Activated naive CD8-positive, alpha-beta T cell treated with anti-CD3 and anti-CD28 coated beads, Interleukin-2, amount 50 U/mL, for 24 hours (primary cell): ENCODE results near the gene CEP131.
"Not testable (repeated sequence)": the region's sequence is repeated elsewhere in the genome, so short reads cannot be mapped to it uniquely, and the experiment has no call there.

Source experiments
- ATAC-seq: fragments of 150-1000 bp; cut with Tn5 transposase; one replicate; pipeline ENCODE4 v1.10.0; 2021
- DNase-seq: peaks from one replicate; pipeline ENCODE4 v3.0.0; 2021
- H3K27ac Mint-ChIP-seq: one replicate; pipeline ENCODE4 v1.8.0; 2021; ENCODE audit warnings: mild to moderate bottlenecking, mixed read lengths
- H3K27me3 Mint-ChIP-seq: one replicate; pipeline ENCODE4 v1.8.0; 2021; ENCODE audit warnings: mixed read lengths
- H3K36me3 Mint-ChIP-seq: one replicate; pipeline ENCODE4 v1.8.0; 2021; ENCODE audit warnings: low read depth, mixed read lengths
- H3K4me1 Mint-ChIP-seq: one replicate; pipeline ENCODE4 v1.8.0; 2021; ENCODE audit warnings: mixed read lengths
- H3K4me3 Mint-ChIP-seq: one replicate; pipeline ENCODE4 v1.8.0; 2021; ENCODE audit warnings: mild to moderate bottlenecking, moderate library complexity, mixed read lengths
- H3K9me3 Mint-ChIP-seq: one replicate; pipeline ENCODE4 v1.8.0; 2021; ENCODE audit warnings: mixed read lengths

CEP131 gene

GRCh38 chr17:81228834-81229665, 6.3 kb upstream of the CEP131 start:
- ATAC-seq, result no peak
- no peak overlapping the region for H3K27ac Mint-ChIP-seq

GRCh38 chr17:81228420-81228819, 5.7 kb upstream of the CEP131 start:
- Mint-ChIP-seq H3K27ac (no peak overlapping the region), H3K9me3 (no peaks in the 10 kb centered on the region), H3K27me3 (no peaks in the 10 kb centered on the region), H3K4me3 (no peak overlapping the region), H3K36me3 (peaks cover 11% of the 10 kb centered on the region), H3K4me1 (peaks cover 12% of the 10 kb centered on the region)
- ATAC-seq (no peak), DNase-seq (no peak)

More at GRCh38 chr17:81228834-81229665, 6.3 kb upstream of the CEP131 start:
- peaks cover 11% of the 10 kb centered on the region for H3K36me3 Mint-ChIP-seq
- no peak for DNase-seq
- H3K27me3 Mint-ChIP-seq, result no peaks in the 10 kb centered on the region
- H3K9me3 Mint-ChIP-seq, result no peaks in the 10 kb centered on the region
- no peak overlapping the region for H3K4me3 Mint-ChIP-seq
- H3K4me1 Mint-ChIP-seq, result peaks cover 6% of the 10 kb centered on the region

- Mint-ChIP-seq H3K4me1 (peaks cover 14% of the 10 kb centered on the region), H3K27ac (peak overlapping the region; percentile 12), H3K36me3 (peaks cover 11% of the 10 kb centered on the region)
- H3K27me3 Mint-ChIP-seq, H3K4me3 Mint-ChIP-seq, H3K9me3 Mint-ChIP-seq, ATAC-seq, DNase-seq: not testable (repeated sequence)
These were observed 4.9 kb upstream of the CEP131 start for GRCh38 chr17:81227630-81228029.

GRCh38 chr17:81223762-81224130, 981 bp upstream of the CEP131 start:
- Mint-ChIP-seq H3K36me3 (no peaks in the 10 kb centered on the region), H3K4me3 (peak overlapping the region; percentile 79), H3K27me3 (no peaks in the 10 kb centered on the region), H3K4me1 (peaks cover 19% of the 10 kb centered on the region), H3K9me3 (no peaks in the 10 kb centered on the region), H3K27ac (peak overlapping the region; percentile 84)
- DNase-seq (no peak), ATAC-seq (no peak)

- H3K4me1 Mint-ChIP-seq, result peaks cover 15% of the 10 kb centered on the region
- peak overlapping the region; percentile 58 for H3K4me3 Mint-ChIP-seq
- no peaks in the 10 kb centered on the region for H3K27me3 Mint-ChIP-seq
These were observed 202 bp downstream of the CEP131 start for GRCh38 chr17:81222620-81222905.

GRCh38 chr17:81221842-81222619, 734 bp downstream of the CEP131 start:
- Mint-ChIP-seq H3K27ac (no peak overlapping the region), H3K36me3 (no peaks in the 10 kb centered on the region), H3K4me1 (peaks cover 14% of the 10 kb centered on the region), H3K27me3 (no peaks in the 10 kb centered on the region), H3K4me3 (peak overlapping the region; percentile 58), H3K9me3 (no peaks in the 10 kb centered on the region)
- ATAC-seq, result no peak
- no peak for DNase-seq

More at GRCh38 chr17:81222620-81222905, 202 bp downstream of the CEP131 start:
- no peaks in the 10 kb centered on the region for H3K36me3 Mint-ChIP-seq
- no peak overlapping the region for H3K27ac Mint-ChIP-seq
- no peak for ATAC-seq
- no peaks in the 10 kb centered on the region for H3K9me3 Mint-ChIP-seq
- DNase-seq, result no peak

- no peak overlapping the region for H3K27ac Mint-ChIP-seq
- no peak for ATAC-seq
- peaks cover 14% of the 10 kb centered on the region for H3K4me1 Mint-ChIP-seq
- H3K9me3 Mint-ChIP-seq, result no peaks in the 10 kb centered on the region
- H3K27me3 Mint-ChIP-seq, result no peaks in the 10 kb centered on the region
- H3K4me3 Mint-ChIP-seq, result peak overlapping the region; percentile 58
- no peak for DNase-seq
- H3K36me3 Mint-ChIP-seq, result no peaks in the 10 kb centered on the region
These were observed 1.4 kb downstream of the CEP131 start for GRCh38 chr17:81221371-81221841.

- no peak overlapping the region for H3K27ac Mint-ChIP-seq
- no peak for ATAC-seq
- no peaks in the 10 kb centered on the region for H3K9me3 Mint-ChIP-seq
- H3K36me3 Mint-ChIP-seq, result no peaks in the 10 kb centered on the region
- H3K27me3 Mint-ChIP-seq, result no peaks in the 10 kb centered on the region
- H3K4me3 Mint-ChIP-seq, result no peak overlapping the region
- no peak for DNase-seq
- H3K4me1 Mint-ChIP-seq, result peaks cover 14% of the 10 kb centered on the region
These were observed 3.1 kb downstream of the CEP131 start for GRCh38 chr17:81219476-81220180.

- Mint-ChIP-seq H3K27me3 (no peaks in the 10 kb centered on the region), H3K27ac (no peak overlapping the region), H3K36me3 (no peaks in the 10 kb centered on the region), H3K4me3 (no peak overlapping the region), H3K9me3 (no peaks in the 10 kb centered on the region), H3K4me1 (peaks cover 12% of the 10 kb centered on the region)
- ATAC-seq (no peak), DNase-seq (no peak)
These were observed 3.8 kb downstream of the CEP131 start for GRCh38 chr17:81218991-81219390.

- no peak overlapping the region for H3K27ac Mint-ChIP-seq
- DNase-seq (no peak), ATAC-seq (no peak)
- H3K9me3 Mint-ChIP-seq, result no peaks in the 10 kb centered on the region
- no peak overlapping the region for H3K4me3 Mint-ChIP-seq
- H3K4me1 Mint-ChIP-seq, result peaks cover 7% of the 10 kb centered on the region
- H3K27me3 Mint-ChIP-seq, result no peaks in the 10 kb centered on the region
- no peaks in the 10 kb centered on the region for H3K36me3 Mint-ChIP-seq
These were observed 4.3 kb downstream of the CEP131 start for GRCh38 chr17:81218459-81218858.

GRCh38 chr17:81217491-81217890, 5.3 kb downstream of the CEP131 start:
- H3K4me3 Mint-ChIP-seq, result no peak overlapping the region
- H3K36me3 Mint-ChIP-seq, result no peaks in the 10 kb centered on the region
- no peak for ATAC-seq
- H3K27ac Mint-ChIP-seq, result no peak overlapping the region
- DNase-seq, result no peak
- no peaks in the 10 kb centered on the region for H3K27me3 Mint-ChIP-seq
- H3K9me3 Mint-ChIP-seq, result no peaks in the 10 kb centered on the region
- peaks cover 5% of the 10 kb centered on the region for H3K4me1 Mint-ChIP-seq

GRCh38 chr17:81213978-81214377, 8.8 kb downstream of the CEP131 start:
- H3K4me1 Mint-ChIP-seq, result no peaks in the 10 kb centered on the region
- no peaks in the 10 kb centered on the region for H3K36me3 Mint-ChIP-seq
- ATAC-seq (no peak), DNase-seq (no peak)
- H3K27ac Mint-ChIP-seq, result no peak overlapping the region
- no peak overlapping the region for H3K4me3 Mint-ChIP-seq
- no peaks in the 10 kb centered on the region for H3K27me3 Mint-ChIP-seq
- H3K9me3 Mint-ChIP-seq, result no peaks in the 10 kb centered on the region

GRCh38 chr17:81212365-81212764, 10.4 kb downstream of the CEP131 start:
- Mint-ChIP-seq H3K36me3 (no peaks in the 10 kb centered on the region), H3K27ac (no peak overlapping the region), H3K4me1 (no peaks in the 10 kb centered on the region), H3K27me3 (no peaks in the 10 kb centered on the region), H3K9me3 (no peaks in the 10 kb centered on the region), H3K4me3 (no peak overlapping the region)
- DNase-seq (no peak), ATAC-seq (no peak)

GRCh38 chr17:81210868-81211267, 11.9 kb downstream of the CEP131 start:
- Mint-ChIP-seq H3K4me1 (no peaks in the 10 kb centered on the region), H3K27me3 (no peaks in the 10 kb centered on the region), H3K9me3 (no peaks in the 10 kb centered on the region), H3K4me3 (no peak overlapping the region), H3K27ac (no peak overlapping the region), H3K36me3 (no peaks in the 10 kb centered on the region)
- ATAC-seq, result no peak
- no peak for DNase-seq

GRCh38 chr17:81210466-81210865, 12.3 kb downstream of the CEP131 start:
- no peaks in the 10 kb centered on the region for H3K27me3 Mint-ChIP-seq
- H3K27ac Mint-ChIP-seq, result no peak overlapping the region
- no peak for ATAC-seq
- no peaks in the 10 kb centered on the region for H3K4me1 Mint-ChIP-seq
- H3K4me3 Mint-ChIP-seq, result no peak overlapping the region
- DNase-seq, result no peak
- H3K9me3 Mint-ChIP-seq, result no peaks in the 10 kb centered on the region
- H3K36me3 Mint-ChIP-seq, result no peaks in the 10 kb centered on the region
